ENCODE results near the gene HEATR5A.
"Not testable (repeated sequence)": the region's sequence is repeated elsewhere in the genome, so short reads cannot be mapped to it uniquely, and the experiment has no call there.

HEATR5A gene

DNA sequence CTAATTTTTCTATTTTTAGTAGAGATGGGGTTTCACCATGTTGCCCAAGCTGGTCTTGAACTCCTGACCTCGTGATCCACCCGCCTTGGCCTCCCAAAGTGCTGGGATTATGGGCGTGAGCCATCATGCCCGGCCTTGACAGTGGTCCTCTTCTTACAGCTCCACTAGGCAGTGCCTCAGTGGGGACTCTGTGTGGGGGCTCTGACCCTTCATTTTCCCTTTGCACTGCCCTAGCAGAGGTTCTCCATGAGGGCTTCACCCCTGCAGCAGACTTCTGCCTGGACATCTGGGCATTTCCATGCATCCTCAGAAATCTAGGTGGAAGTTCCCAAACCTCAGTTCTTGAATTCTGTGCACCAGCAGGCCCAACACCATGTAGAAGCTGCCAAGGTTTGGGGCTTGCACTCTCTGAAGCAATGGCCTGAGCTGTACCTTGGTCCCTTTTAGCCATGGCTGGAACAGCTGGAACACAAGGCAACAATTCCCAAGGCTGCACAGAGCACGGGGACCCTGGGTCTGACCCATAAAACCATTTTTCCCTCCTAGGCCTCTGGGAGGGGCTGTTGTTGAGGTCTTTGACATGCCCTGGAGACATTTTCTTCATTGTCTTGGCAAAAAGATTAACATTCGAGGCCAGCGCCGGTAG is 90.4 kb downstream of the HEATR5A start:
- DNase-seq (ENCODE audit: low read depth in 2 of 2), result not testable (repeated sequence)

DNA sequence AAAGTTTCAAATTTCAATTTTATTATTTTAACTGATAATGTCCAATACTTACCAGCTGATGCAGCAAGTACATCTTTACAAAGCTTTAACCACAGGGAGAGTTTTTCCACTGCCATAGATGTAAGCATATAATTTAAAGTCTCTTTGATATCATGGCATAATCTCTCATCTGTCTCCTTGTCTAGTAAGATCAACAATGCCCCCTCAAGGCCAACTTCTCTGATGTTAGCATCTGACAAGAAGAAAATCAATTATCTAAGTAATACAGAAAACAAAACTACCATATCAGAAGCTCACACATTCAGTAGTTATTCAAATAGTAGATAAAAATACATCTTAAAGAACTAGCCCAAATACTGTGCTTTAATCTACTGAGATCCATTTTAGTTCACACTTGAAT is 94.2 kb downstream of the HEATR5A start:
- no peak for DNase-seq (ENCODE audit: low read depth in 2 of 2)

DNA sequence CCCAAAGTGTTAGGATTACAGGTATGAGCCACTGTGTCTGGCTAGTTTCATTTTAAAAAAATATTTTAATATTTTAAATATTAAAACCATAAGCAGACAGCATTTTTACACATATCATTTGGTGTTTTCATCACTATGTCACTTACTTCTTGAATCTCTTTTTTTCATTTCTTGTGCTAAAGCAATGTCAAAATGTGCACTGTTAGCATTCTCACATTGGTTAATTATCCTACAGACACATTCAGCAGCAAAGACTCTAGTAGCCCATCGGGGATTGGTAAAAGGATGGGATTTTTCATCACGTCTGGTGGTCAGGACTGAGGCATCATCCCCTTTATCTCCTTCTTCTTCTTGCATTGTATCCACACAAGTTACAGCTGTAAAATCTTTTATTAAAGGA is 96.9 kb downstream of the HEATR5A start:
- DNase-seq (ENCODE audit: low read depth in 2 of 2), result no peak

DNA sequence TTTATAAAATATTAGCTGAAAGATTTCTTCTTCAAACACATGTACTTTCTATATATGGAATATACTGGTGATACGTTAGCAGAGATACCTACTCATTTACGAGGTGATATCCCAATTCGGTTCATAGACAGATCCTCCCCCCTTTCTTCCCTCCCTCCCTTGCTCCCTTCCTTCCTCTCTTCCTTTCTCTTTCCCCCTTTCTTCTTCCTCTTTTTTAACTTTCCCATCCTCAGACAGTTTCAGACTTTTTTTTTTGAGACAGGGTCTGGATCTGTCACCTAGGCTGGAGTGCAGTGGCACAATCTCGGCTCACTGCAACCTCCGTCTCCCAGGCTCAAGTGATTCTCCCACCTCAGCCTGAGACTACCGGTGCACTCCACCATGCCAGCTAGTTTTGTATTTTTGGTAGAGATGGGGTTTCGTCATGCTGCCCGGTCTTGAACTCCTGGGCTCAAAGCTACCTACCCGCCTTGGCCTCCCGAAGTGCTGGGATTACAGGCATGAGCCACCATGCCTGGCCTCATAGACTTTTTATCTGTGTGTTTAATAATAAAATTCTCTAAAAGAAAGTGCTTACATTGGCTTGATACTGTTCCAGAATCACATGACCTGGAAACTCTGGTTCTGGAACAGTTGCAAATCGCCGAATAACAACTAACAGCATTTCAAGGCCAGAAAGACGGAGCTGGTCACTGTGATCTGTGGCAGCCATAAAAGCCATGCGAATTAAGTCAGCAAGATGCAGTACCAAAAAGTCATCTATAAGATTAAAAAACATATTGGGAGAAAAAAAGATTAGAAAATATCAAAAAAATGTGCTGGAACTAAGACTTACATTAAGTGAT is 99.2 kb downstream of the HEATR5A start:
- no peak for DNase-seq (ENCODE audit: low read depth in 2 of 2)

DNA sequence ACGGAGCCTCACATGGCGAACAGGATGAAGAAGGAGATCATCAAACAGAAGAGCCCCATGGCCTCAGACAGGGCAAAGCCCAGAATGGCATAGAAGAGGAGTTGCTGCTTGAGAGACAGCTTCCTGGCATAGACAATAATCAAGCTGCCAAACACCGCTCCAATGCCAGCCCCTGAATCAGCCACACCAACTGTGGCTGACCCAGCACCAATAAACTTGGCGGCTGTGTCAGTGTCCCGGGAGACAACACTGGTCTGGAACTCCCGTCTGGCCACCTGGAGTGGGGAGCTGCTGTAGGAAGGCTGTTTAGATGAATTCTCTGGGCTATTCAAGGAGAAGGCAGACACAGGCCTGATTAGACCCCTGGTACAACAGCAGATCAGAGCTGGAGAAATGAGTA is 100.1 kb downstream of the HEATR5A start:
- no peak for DNase-seq (ENCODE audit: low read depth in 2 of 2)

DNA sequence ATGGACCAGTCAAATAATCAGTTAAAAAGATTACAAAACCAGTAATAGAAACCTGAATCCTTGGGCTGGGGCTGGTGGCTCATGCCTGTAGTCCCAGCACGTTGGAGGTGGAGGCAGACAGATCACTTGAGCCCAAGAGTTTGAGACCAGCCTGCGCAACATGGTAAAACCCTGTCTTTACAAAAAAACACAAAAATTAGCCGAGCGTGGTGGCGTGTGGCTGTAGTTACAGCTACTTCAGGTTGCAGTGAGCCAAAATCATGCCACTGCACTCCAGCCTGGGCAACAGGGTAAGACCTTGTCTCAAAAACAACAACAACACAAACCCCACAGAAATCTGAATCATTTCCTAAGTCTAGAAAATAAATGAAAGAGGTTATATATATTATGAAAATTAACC is 100.6 kb downstream of the HEATR5A start:
- no peak for DNase-seq (ENCODE audit: low read depth in 2 of 2)

DNA sequence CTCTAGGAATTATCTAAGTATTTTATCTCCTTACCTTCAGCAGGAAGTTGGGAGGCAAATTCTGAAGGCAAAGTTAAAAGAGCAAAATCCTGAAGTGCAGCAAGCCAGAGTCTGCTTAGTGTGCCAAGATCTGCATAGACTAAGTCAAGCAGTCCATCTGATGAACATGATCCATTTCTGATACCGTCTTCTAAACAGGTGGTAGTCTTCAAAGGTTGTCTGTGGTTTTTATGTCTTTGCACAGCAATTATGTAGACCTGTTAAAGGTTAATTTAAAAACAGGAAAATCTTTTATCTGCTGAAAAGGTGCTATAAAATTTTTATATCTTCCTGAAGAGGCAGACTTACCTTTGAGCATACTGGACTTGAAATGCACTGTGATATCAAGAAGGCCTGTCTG is 107.4 kb downstream of the HEATR5A start:
- no peak for DNase-seq (ENCODE audit: low read depth in 2 of 2)

DNA sequence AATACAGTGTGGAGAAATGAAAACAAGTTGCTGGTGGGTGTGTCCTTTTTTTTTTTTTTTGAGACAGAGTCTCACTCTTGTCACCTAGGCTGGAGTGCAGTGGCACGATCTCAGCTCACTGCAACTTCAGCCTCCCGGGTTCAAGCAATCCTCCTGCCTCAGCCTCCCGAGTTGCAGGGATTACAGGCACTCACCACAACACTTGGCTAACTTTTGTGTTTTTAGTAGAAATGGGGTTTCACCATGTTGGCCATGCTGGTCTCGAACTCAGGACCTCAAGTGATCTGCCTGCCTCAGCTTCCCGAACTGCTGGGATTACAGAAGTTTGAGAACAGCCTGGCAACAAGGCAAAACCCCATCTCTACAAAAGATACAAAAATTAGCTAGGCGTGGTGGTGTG is 108.0 kb downstream of the HEATR5A start:
- DNase-seq (ENCODE audit: low read depth in 2 of 2), result not testable (repeated sequence)

DNA sequence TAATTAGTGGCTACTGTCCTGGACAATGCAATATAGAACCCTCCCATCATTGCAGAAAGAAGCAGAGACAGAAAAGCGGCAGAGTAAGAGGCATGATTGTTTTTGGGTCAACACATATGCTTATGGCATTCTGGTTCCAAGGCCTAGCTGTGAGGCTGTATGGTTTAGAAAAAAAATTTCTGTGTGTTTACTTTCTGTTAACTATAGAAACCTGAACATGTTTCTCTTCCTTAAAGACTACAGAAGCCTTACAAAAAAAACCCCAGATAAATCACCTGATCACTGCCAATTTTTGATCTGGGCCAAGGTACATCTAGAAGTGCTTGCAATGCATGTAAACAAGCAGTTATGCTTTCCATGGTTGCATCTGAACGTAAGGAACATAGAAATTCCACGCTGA is 112.7 kb downstream of the HEATR5A start:
- no peak for DNase-seq (ENCODE audit: low read depth in 2 of 2)

DNA sequence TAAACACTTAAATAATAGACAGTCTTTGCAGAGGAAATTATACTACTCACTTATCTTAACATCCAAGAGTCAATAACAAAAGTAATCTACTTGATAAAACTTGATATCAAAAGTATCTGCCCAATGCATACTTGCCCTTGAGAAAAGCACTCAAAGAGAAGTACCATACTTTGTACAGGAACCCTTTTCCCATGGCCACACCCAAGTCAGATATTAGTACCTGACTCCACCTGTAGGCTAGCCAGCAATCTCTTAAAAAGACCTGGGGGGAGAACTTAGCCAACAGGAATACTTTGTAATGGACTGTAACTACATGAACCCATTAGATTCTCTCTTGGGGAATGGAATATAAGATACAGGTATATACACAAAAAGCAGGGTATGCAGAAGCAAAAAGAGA is 113.2 kb downstream of the HEATR5A start:
- no peak for DNase-seq (ENCODE audit: low read depth in 2 of 2)

DNA sequence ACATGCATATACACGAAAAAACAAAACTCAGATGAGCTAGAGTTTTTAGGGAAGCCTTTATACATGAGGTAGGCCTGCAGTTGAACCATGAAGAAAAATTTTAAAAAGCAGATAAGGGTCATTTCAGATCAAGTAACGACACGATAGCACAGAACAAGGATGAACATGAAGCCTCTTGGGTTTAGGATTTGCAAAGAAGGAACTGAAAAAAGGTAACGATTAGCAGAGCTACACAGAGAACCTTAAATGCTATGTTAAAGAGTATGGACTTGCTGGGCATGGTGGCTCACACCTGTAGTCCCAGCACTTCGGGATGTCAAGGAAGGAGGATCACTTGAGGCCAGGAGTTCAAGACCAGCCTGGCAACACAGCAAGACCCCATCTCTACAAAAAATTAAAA is 116.7 kb downstream of the HEATR5A start:
- no peak for DNase-seq (ENCODE audit: low read depth in 2 of 2)

DNA sequence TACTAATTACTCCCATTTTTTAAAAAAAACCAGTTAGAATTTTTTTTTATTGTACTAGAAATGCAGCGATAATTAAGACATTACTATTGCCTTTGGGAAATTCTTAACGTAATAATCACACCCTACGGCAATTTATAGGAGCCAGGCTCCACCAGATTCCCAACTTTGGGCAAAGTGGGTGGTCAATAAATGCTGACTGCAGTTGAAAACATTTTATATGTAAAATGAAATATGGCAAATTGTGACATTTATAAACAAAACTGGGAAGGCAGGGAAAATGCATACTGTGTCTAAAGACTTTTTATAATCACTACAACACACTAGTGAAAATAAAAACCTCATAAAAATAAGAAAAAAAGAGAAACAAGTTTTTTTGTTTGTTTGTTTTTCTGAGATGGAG is 119.5 kb downstream of the HEATR5A start:
- DNase-seq (ENCODE audit: low read depth in 2 of 2), result no peak

DNA sequence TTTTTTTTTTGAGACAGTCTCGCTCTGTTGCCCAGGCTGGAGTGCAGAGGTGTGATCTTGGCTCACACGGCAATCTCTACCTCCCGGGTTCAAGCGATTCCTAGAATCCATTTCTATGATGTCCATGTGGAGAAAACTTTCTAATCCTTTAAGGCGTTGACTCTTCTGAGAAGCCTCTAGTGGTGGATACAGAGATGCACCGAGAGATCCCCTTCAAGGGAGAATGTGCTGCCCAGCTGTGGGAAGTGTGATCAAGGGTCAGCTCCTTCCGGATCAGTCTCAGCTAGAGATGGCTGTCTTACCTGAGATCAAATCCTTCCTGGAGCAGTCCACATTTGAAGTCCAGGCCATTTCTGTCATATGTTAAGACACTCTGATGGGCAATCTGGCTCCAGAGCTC is 120.1 kb downstream of the HEATR5A start:
- DNase-seq (ENCODE audit: low read depth in 2 of 2), result no peak

DNA sequence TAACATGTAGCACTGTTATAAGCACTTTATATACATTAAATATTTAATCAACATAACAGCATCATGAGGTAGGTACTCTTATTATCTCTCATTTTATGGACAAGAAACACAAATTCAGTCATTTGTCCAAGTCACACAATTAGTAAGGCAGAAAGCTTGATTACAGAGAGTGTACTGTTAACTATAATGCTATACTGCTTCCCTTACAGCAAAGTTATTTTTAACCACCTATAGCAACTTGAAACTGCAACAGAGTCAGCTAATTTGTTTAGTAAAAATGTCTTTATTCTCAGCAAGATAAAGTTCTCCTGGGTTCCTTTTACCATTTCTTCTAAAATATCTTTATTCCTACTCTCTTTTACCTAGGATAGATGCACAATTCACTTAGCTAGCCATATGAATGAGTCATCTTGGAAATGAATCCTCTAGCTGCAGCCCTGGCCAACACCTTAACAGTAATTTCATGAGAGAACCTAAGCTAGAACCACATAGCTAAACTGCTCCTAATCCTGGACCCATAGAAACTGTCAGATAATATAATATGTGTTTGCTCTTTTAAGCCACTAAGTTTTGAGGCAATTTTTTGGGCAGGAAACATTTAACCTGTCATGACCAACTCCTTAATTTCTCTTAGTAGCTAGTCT is 122.5 kb downstream of the HEATR5A start:
- DNase-seq (ENCODE audit: low read depth in 2 of 2), result no peak

DNA sequence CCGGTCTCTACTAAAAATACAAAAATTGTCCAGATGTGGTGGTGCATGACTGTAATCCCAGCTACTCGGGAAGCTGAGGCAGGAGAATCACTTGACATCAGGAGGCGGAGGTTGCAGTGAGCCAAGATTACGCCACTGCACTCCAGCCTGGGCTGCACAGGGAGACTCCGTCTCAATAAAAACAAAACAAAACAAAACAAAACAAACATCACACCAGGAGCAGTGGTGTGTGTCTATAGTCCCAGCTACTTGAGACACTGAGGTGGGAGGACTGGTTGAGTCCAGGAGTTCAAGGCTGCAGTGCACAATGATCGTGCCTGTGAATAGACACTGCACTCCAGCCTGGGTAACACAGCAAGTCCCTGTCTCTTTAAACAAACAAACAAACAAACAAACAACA is 123.2 kb downstream of the HEATR5A start:
- DNase-seq (ENCODE audit: low read depth in 2 of 2), result no peak

DNA sequence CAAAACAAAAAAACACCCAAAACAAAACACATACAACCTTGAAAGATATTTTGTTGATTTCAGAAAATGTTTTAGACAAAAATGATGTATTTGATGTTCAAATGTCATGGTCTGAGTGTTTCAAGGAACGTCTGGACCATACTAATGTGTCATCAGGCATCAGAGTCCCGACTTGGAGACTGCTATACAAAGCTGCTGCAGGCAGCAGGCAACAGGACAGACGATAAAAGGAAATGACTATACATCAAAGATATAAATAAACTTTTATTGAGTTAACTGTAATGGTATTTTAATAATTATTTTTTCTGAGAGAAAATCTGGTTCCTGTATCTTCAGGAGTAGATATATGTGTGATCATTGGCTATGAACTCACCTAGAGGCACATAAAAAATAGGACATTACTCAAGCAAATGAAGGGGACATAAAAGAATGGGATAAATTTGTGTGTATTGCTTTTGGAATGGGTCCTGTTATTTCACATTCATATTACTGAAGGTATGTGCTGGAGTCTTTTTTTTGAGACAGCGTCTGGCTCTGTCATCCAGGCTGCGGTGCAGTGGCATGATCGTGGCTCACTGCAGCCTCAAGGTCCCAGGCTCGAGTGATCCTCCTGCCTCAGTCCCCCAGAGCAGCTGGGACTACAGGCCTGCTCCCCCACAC is 125.5 kb downstream of the HEATR5A start:
- DNase-seq (ENCODE audit: low read depth in 2 of 2), result no peak

DNA sequence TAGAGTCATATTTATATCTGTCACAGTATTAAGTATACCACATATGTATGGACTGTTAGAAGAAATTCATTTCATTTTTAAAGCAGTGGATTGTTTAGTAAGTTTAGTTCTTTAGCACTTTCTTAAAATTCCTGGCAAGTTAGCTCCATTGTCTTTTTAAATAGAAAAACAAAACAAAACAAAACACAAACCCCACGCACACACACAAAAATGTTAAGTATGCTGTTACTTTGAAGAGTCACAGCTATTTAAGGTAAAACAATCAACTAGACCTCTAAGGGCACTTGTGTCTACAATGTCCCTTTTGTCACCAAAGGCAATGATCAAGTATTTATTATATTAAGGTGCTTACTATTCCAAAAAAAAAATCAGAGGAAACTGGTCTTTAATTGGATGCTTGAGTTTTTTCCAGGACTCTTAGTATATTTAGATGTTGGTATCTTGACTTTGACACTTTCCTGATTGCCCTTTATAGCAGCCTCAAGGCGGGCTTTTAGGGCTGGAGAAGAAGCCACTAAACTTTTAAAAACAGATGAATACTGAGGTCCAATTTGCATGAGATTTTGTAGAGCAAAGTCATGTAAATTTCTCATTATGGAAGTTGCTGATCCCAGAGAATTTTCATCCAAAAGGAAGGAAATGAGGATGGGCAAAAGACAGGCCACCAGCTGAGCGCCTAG is 127.3 kb downstream of the HEATR5A start:
- DNase-seq (ENCODE audit: low read depth in 2 of 2), result no peak

DNA sequence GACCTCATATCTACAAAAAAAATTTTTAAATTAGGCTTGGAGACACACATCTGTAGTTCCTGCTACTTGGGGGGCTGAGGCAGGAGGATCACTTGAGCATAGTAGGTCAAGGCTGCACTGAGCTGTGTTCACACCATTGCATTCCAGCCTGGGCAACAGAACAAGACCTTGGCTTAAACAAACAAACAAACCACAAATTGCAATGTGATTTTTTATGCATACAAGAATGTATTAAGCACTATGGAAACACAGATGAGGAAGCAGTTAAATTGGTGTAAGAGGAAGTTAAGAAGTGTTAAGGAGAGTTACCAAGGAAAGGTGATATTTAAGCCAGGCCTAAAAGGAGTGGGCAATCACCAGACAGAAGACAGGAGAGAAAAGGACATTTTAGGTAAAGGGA is 129.1 kb downstream of the HEATR5A start:
- no peak for DNase-seq (ENCODE audit: low read depth in 2 of 2)

DNA sequence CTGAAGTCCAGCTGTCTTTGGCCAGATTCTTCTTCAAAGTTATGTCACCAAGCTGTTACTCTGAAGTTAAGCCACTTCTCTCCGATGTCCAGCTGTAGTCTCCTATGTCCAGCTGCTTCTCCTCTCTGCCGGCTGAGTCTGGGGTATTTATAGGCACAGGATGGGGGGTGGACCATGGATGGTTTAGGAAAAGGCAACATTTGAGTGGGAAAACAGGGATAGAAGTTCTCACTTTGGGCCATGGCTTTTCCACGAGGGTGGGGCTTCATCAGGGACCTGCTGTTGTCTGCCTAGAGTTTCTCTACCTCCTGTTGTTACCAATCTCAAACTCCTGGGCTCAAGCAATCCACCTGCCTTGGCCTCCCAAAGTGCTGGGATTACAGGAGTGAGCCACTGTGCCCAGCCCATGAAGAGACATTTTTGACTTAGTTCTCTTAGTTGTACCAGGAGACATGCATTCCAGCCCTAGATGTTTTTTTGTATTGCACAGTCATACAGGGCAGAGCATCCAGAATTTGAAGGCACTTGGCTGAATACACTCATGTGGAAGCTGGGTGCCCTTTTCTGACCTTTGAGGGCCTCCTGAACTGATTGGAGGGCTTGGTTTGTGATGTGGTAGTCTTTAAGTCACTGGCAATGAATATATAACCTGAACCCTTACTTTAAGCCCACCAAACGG is 132.9 kb downstream of the HEATR5A start:
- DNase-seq (ENCODE audit: low read depth in 2 of 2), result no peak

DNA sequence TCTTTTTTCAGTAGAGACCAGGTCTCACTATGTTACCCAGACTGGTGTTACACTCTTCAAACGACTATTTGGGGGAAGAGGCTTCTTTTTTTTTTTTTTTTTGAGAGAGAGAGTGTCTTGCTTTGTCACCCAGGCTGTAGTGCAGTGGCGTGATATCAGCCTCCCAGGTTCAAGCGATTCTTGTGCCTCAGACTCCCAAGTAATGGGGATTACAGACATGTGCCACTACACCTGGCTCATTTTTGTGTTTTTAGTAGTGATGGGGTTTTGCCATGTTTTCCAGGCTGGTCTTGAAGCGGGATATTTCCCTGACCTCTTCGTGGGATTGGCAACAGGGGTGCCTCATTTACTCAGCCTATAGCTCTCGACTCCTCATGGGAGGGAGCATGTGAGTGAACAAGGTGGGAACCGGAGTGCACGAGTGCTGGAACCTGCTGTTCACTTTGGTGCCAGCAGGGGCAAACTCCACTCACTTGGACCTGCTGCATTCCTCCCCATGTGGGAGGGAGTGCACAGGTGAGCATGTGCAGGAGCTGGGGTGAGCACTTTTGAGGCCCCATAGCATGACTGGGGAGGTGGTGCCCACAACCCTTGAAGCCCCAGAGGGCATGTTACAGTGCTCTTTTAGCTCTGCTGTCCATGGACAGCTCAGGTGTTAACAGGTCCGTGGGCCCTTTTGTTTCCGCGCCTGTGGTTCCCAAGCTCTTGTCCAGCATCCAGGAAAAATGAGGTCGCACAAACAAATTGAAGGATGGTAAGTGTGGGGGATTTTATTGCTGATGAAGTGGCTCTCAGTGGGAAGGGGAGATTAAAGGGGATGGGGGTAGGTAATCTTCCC is 133.7 kb downstream of the HEATR5A start:
- no peak for DNase-seq (ENCODE audit: low read depth in 2 of 2)
